Stimulated activated naive CD8-positive, alpha-beta T cell treated with anti-CD3 and anti-CD28 coated beads, Interleukin-15, Interleukin-2, amounts not matched to agents 100 U/mL and 50 U/mL, for 24 hours (primary cell): Measurements from ENCODE around the gene A1BG.
"Not testable (repeated sequence)": the region's sequence is repeated elsewhere in the genome, so short reads cannot be mapped to it uniquely, and the experiment has no call there.

ENCODE experiments used
- ATAC-seq: fragments of 150-1000 bp; cut with Tn5 transposase; one replicate; pipeline ENCODE4 v1.10.0; 2021
- DNase-seq: peaks from one replicate; pipeline ENCODE4 v3.0.0; 2021

Gene A1BG

DNA sequence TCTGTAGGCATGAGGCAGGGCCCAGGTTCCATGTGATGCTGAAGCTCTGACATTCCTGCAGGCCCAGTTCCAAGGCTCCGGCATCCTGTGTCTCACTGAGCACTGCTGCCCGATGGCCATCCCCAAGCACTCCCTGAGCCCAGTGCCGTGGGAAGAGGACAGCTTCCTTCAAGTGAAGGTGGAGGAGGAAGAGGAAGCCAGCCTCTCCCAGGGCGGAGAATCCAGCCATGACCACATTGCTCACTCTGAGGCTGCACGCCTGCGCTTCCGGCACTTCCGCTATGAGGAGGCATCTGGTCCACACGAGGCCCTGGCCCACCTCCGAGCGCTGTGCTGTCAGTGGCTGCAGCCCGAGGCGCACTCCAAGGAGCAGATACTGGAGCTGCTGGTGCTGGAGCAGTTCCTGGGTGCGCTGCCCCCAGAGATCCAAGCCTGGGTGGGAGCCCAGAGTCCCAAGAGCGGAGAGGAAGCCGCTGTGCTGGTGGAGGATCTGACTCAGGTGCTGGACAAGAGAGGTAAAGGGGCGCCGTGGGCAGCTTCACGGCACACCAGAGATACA is 18.5 kb downstream of the A1BG start:
- ATAC-seq = no peak

DNA sequence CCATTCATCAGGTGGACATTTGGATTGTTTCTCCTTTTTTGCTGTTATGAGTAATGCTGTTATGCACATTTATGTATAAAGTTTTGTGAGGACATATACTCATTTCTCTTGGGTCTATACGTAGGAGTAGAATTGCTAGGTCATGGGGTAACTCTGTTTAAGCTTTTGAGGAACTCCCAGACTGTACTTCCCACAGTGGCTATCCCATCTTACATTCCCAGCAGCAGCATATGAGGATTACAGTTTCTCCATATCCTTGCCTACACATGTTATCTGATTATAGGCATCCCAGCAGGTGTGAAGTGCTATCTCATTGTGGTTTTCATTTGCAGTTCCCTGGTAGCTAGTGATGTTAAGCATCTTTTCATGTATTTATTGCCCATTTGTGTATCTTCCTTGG is 20.6 kb downstream of the A1BG start:
- no peak for DNase-seq
- no peak for ATAC-seq

More for the DNA sequence above, 18.5 kb downstream of the A1BG start:
- no peak for DNase-seq

DNA sequence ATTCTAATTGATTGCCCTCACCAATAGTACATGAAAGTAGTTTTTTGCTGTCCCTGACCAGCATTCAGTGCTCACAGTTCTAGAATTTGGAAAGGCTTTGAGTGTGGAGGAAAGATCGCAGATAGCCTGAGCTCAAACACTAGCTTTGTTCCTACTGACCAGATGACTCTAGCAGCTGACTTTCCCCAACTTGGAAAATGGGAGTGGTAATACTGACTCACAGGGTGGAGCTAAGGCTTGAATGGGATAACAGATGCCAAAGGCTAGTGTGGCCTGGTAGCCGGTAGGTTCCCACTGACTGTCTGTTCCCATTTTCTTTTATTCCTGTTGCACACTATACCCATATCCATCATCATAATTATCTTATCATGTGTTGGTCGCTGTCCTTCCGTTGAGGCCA is 22.8 kb downstream of the A1BG start:
- DNase-seq = no peak

DNA sequence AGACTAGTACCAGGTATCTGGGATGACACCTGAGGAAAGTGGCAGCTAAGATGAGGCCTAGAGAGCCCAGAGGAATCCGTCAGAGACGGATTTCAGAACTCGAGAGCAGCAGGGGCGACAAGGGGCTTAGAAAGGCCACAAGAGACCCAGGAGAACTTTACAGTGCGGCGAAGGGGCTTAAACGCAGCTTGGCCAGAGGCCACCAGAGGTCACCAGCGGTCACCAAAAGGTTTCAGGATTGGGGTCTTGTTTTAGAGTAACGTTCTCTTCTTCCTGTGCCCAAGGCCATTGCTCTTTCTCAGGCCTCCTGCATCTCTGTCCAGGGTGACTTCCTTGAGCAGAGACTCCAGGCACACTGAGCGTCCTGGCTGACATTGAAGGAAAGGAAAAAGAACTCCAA is 24.3 kb downstream of the A1BG start:
- DNase-seq (peak; percentile 52), ATAC-seq (no peak)

More for the DNA sequence above, 22.8 kb downstream of the A1BG start:
- ATAC-seq = no peak

DNA sequence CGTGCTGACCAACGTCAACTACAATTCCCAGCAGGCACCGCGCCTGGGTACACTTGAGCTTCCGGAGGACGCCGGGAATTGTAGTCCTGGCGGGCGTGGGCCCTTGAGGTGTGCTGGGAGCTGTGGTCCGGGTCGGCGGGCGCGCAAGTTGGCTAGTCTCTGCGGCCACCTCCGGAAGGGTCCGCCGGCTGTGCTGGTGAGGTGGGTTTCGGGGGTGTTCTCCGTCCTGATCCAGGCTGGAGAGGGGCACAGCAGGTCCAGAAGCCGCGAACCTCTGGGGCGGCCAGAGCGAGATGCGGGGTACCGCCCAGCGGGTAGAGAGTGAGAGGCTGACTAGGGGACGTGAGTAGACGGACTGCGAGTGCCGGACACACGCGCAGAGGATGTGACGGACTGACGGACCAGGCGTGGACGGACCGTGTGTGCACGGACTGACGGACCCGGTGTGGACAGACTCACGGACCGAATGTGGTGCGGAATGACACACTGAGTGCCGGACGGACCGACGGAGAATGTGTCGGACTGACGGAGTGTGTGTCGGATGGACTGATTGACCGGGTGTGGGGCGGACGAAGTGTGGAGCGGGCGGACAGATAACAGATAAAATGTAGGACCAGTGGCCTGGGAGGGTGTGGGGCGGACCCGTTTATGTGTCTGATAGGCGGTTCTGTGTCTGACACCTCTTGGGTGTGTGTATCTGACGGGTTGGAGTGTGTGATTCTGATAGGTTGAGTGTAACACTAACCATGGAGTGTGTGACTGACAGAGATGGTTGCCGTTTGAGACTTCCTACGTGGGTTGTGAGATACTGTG is 26.2 kb downstream of the A1BG start, which contains the start of gene ZSCAN22:
ZSCAN22 (plus strand) TSS at position 81 of the 813 bp plus-strand sequence. CDS start 7,809 bp downstream, outside the sequence.
- DNase-seq (peak; percentile 94), ATAC-seq (peak; percentile 96)

DNA sequence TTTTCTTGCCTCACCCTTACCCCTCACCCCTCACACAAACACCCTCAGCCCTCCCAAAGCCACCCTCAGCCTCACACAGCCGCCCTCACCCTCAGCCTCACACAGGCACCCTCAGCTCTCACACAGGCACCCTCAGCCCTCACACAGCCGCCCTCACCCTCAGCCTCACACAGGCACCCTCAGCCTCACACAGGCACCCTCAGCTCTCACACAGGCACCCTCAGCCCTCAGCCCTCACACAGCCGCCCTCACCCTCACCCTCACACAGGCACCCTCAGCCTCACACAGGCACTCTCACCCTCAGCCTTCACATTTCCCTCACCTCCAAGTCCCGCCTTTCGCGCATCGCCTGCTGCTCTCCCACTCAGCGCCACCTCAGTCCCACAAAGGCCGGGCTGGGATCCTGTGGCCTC is 26.8 kb downstream of the A1BG start:
- ATAC-seq (no peak), DNase-seq (no peak)

DNA sequence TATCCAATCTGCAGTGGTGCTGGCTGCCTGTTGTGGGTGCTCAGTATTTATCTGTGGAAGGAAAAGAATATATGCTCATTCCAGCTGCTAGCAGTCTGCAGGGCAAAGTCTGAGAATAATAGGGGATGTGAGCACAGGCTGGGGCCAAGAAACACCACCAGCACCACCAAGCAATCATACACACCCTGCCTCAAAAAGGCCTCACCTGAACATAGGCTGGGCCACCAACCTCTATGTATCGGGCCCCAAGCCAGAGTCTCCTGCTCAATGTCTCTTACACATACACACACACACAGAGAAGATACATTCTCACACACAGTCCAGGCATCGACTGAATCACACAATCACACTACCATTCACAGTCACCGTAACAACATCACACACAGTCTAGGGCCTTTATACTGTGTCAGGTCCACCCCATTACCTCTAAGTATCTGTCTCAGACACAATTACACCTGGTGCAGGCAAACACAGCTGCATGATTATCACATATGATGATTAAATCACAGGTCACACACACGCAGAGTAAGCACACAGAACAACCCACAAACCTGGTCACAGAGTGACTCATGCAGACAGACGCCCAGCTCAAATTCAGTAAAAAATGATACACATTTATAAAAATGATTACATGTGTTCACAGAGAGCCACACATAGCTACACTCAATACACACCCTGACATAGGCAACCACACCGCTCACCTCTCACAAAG is 27.8 kb downstream of the A1BG start:
- ATAC-seq = no peak
- no peak for DNase-seq

DNA sequence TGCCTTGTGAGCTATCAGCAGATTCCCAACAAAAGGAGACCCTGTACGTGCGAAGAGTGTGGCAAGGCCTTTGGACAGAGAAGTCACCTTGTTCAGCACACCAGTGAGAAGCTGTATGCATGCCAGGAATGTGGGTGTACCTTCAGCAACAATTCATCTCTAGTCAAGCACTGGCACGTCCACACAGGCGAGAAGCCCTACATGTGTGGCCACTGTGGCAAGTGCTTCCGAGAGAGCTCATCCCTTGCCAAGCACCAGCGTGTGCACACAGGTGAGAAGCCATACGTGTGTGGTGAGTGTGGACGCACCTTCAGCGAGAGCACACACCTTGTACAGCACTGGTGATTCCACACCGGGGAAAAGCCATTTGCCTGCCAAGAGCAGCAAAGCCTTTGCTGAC is 34.1 kb downstream of the A1BG start:
- DNase-seq (no peak), ATAC-seq (no peak)

DNA sequence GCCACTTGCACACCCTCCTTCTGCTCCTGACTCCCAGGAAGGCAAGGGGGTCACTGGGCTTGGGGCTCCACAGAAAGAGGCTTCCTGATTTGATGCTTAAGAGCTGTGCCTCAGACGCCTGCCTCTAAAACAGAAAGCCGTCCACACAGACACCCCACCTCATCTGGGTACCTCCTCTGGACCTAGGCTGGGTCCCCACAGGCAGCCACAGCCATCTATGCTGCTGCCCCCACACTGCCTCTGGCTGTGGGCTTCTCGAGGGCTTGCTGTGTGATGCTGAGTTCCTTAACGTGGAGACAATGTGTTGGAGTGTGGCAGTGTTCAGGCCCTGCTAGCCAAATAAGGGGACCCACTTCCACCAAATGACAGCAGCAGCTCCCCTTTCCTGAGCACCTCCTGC is 35.0 kb downstream of the A1BG start:
- DNase-seq (no peak), ATAC-seq (no peak)

DNA sequence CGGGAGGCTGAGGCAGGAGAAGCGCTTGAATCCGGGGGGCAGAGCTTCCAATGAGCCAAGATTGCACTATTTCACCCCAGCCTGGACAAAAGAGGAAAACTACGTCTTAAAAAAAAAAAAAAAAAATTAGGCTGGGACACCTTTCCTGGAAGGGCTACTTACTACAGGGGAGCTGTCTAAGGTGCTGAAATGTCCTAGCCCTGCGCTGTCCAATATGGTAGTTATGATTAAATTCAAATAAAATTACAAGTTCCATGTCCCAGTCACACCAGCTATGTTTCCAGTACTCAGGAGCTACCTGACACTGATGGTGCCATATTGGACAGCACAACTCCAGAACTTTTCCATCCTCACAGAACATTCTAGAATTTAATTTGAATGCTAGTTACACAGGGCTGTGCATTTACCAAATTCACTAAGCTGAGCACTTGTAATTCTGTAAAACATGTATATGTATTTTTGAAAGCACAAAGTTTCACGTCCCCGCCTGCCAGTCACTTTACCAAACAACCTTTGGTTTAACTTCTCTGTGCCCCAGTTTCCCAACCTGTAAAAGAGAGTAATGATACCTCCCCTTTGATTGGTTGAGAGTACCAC is 35.7 kb downstream of the A1BG start:
- no peak for ATAC-seq
- DNase-seq = no peak

DNA sequence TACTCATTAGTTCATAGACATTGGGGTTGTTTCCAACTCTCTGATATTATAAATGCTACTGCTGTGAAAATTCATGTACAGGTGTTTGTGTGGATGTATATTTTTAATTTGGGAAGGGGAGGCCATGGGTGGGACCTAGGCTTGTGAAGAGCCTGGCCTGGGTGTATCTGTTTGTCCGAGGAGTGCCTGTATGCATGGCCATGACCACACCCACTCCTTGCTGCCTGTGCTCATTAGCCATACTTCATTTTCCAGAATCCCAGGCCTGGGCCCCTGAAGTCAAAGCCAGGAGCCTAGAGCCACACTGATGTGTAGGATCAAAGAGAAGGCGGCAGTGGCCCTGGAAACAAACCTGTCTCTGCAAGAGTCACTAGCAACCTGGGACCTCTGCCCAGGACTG is 37.7 kb downstream of the A1BG start:
- DNase-seq (no peak), ATAC-seq (no peak)

DNA sequence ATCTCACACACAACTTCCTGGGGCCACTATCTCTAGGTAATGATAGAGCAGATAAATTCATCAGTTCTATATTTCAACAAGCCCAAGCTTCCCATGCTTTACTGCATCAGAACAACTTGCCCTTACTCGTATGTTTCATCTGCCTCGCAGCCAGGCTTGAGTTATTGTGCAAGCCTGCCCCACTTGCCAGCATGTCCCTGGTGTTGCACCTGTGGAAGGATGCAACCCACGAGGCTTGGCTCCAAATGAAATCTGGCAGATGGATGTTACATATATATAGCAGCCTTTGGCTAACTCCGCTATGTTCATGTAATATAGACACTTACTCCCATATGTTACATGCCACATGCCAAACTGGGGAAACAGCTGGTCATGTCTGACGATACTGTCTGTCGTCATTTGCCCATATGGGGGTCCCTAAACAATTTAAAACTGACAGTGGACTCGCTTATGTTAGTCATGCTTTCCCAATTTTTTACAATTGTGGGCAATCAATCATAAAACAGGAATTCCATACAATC is 41.9 kb downstream of the A1BG start:
- DNase-seq = no peak
- ATAC-seq = no peak

DNA sequence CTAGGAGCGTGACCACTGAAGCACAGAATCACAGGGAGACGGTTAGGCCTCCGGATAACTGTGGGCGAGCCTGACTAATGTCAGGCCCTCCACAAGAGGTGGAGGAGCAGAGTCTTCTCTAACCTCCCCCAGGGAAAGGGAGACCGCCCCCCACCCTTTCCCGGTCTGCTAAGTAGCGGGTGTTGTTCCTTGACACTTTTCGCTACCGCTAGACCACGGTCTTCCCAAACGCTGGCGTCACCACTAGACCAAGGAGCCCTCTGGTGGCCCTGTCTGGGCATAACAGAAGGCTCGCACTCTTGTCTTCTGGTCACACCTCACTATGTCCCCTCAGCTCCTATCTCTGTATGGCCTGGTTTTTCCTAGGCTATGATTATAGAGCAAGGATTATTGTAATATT is 42.6 kb downstream of the A1BG start:
- not testable (repeated sequence) for ATAC-seq
- peak; percentile 22 for DNase-seq

DNA sequence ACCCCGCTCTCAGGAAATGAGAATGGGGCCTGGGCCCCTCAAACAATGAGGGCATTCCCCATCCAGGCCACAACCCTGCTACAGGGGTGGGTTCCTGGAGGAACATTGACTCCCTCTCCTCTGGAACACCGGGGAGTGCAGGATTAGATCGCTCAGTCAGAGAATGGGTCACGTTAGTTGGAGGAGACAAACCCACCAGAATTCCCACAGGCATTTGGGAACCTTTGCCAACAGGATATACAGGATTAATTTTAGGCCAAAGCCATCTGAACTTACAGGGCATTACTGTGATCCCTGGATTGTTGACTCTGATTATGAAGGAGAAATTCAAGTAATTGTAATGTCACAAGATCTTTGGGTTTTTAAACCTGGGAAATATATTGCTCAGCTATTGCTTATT is 45.6 kb downstream of the A1BG start:
- ATAC-seq = no peak
- DNase-seq = no peak

DNA sequence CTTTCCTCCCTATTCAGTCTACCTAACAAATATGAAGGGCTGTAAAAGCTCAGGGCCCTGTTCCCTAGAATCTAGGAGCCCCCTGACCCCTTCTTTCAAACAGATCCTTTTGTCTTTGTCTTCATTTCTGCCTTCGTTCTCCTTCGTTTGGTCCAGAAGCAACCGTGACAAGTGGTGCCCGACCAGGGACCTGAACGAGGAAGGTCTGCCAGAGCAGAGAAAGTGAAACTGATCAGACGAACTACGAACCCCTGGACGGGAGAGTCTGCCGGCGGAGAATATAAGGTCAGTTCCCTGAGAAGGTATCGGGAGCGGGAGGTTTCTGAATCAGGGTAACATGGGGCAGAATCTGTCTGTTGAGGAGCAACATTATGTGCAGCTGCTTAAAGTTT is 47.4 kb downstream of the A1BG start:
- DNase-seq = peak; percentile 18
- no peak for ATAC-seq

DNA sequence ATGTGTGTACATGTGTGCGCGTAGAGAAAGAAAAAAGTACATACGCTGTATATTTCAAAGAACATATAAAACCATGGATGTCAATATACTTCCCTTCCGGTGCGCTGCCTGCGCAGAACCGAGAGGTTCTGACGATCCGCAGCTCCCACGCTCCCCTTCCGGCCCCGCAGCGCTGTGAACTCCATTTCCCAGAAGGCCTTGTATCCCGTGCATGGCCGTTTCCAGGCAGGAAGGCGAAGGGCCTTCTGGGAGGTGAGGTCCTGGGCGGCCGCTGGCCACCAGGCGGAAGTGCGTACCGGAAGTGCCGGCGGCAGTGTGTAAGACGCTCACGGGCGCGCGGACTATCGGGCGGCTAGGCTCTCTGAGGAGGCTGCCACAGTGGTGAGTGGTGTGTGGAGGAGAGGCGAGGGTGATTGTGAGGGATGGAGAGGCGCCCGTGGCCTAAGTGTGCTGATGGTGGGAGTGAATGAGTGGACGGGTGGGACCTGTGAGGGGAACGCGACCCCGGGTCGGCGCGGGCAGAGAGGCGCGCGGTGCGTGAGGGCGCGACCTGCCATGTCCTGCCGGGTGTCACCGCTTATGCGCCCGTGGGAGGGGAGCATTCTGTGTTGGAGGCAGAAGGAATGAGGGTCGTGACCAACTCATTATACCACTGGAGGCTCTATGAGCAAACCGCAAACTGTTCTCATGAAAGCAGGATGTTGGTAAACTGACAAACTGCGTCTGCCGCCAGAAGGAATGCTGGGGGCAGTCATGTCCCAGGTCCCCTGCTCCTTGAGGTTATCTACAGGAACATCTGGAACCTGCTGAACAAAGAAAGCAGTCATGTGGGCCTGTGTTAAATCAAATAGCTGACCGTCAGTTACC is 48.0 kb downstream of the A1BG start, which contains the start of gene ERVK3-1:
ERVK3-1 (plus strand) TSS at position 313 of the 867 bp plus-strand sequence. CDS start 6,792 bp downstream, outside the sequence.
- DNase-seq = peak; percentile 94
- peak; percentile 99 for ATAC-seq

DNA sequence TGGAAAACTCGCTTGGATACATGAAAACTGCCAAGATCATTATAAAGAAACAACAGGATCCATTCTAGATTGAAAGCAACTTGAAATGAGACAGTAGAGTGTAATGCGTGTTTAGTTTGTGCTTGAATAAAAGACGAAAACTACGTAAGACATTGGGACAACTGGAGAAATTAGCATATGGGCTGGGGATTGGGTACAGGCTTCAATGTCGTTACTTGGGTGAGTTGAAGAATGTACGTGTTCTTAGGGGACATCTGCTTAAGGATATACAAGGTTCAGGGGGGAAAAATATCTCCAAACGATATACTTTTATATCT is 48.6 kb downstream of the A1BG start:
- no peak for DNase-seq
- no peak for ATAC-seq

DNA sequence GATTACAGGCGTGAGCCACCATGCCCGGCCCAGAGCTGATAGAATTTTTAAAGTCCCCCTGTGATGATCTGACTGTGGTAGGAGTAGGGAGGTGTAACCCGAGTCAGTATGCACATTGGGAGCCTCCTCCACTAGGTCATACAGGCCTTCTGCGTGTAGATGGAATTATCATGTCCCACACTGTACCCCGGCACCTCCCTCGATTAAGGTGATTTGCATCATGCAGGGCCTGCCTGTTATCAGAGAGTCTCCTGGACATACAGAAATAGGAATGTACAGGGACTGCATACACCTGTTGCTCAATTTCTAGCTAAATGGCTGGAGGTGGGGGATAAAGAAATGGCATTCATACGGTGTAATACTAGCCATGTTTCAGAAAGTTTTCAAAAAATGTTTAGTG is 49.0 kb downstream of the A1BG start:
- ATAC-seq (no peak), DNase-seq (no peak)

DNA sequence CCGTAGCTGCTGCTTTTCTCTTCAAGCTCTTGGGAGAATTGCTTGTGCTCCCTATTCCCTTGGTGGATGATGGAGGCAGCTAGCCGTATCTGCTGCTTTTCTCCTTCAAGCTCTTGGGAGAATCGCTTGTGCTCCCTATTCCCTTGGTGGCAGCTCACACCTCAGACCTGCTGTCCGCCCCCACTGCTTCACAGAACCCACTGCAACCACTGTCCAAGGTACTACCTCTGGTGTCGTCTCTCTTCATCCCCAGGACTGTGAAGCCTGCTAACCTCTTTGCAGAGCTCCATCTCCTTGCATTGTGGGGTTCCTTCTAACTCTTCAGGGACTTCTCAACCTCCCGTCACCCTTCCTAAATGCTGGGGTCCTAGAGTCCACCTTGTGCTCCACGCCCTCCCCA is 52.7 kb downstream of the A1BG start:
- no peak for ATAC-seq
- no peak for DNase-seq

DNA sequence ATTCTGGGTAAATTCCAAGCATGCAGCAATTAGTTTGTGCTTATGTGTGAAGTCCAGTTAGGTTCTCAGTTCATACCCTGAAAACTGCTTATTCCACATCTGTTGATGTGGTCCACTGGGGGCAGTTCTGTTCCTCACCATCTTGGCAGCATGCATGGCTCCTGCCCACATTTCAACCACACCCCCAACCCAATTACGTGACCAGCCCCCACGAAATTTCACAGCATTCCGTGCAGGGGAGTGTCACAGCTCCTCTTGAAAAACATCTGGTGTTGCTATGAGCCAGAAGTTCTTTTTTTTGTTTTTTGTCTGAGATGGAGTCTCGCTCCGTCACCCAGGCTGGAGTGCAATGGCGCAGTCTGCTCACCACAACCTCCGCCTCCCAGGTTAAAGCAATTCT is 57.2 kb downstream of the A1BG start:
- no peak for ATAC-seq
- DNase-seq = no peak
